HepG2 (cell line): Measurements from ENCODE around the gene STMN1. TPM values are rescaled to one million over a fixed set of nuclear protein-coding genes. Genes with fewer than 3 reads are reported as not detected.
A peak's percentile ranks its signal among the peaks of the same experiment; 100 is the strongest.

Experiments used
- CENPX ChIP-seq: sonication (generic); formaldehyde crosslinking; IDR thresholded peaks from 2 replicates; pipeline ENCODE4 v1.9.0; 2021; ENCODE audit warnings: mild to moderate bottlenecking, missing genetic modification reagents, moderate library complexity
- MAX ChIP-seq: IDR thresholded peaks from 2 replicates; pipeline ENCODE4 v1.6.1; 2012; ENCODE audit warnings: inconsistent platforms
- SMYD3 ChIP-seq: sonication (generic); formaldehyde crosslinking; IDR thresholded peaks from 2 replicates; pipeline ENCODE4 v1.8.1; 2023; ENCODE audit warnings: mild to moderate bottlenecking, missing genetic modification reagents
- TRAFD1 ChIP-seq: sonication (generic); formaldehyde crosslinking; IDR thresholded peaks from 2 replicates; pipeline ENCODE4 v1.5.1; 2020; ENCODE audit warnings: missing genetic modification reagents, mild to moderate bottlenecking, borderline replicate concordance
- ZFAT ChIP-seq: sonication (generic); formaldehyde crosslinking; conservative IDR thresholded peaks from 2 replicates; pipeline ENCODE4 v1.8.1; 2023; ENCODE audit warnings: missing genetic modification reagents, inconsistent platforms
- polyA plus RNA-seq, 8 experiments: library from polyadenylated mRNA; depleted of rRNA in 3 of 8; stranded (reverse) in 7 of 8; unstranded in 1 of 8; fragments of >200 nt; fragmentation: Illumina TruSeq in 4 of 8; extraction: Trizol in 4 of 8; gene quantifications; 2 replicates each; pipeline versions ENCODE4 v1.2.1 to v1.2.3, GENCODE V29; 2011 to 2016; ENCODE audit warnings: low read depth in 4 of 8, missing spikeins in 1 of 8, mixed read lengths in 1 of 8; ENCODE audit not compliant: insufficient read depth in 1 of 8
- total RNA-seq, 5 experiments: library from RNA; depleted of rRNA; stranded (reverse); fragments of >200 nt; fragmentation: Illumina TruSeq; extraction: Trizol; gene quantifications; 2 replicates each; pipeline ENCODE4 v1.2.3, GENCODE V29; 2016; ENCODE audit warnings: low read depth in 1 of 5
- TF ChIP-seq, protein P1 (sequence below): sonication (generic); formaldehyde crosslinking; IDR thresholded peaks from 2 replicates; pipeline ENCODE4 v1.5.0; 2020; ENCODE audit warnings: mild to moderate bottlenecking, missing genetic modification reagents
- TF ChIP-seq, protein P2 (sequence below): sonication (generic); formaldehyde crosslinking; IDR thresholded peaks from 2 replicates; pipeline ENCODE4 v1.4.0; 2020; ENCODE audit warnings: mild to moderate bottlenecking, low read depth, missing genetic modification reagents
- TF ChIP-seq, protein P3 (sequence below): sonication (generic); formaldehyde crosslinking; IDR thresholded peaks from 2 replicates; pipeline ENCODE4 v1.8.0; 2022; ENCODE audit warnings: missing genetic modification reagents, low read depth, mild to moderate bottlenecking, borderline replicate concordance

The STMN1 gene
- total and polyA plus RNA-seq, 2 of the 13 experiments (the other 11 are each of a cell fraction or from before 2014, with no cell fraction given) = 45.9 to 409 TPM

- TF ChIP-seq MAX (no peak), ZFAT (CRISPR knock-in tag) (no peak), SMYD3 (CRISPR knock-in tag) (no peak), TRAFD1 (CRISPR knock-in tag) (no peak), CENPX (CRISPR knock-in tag) (no peak)
- TF ChIP-seq, protein P1, sequence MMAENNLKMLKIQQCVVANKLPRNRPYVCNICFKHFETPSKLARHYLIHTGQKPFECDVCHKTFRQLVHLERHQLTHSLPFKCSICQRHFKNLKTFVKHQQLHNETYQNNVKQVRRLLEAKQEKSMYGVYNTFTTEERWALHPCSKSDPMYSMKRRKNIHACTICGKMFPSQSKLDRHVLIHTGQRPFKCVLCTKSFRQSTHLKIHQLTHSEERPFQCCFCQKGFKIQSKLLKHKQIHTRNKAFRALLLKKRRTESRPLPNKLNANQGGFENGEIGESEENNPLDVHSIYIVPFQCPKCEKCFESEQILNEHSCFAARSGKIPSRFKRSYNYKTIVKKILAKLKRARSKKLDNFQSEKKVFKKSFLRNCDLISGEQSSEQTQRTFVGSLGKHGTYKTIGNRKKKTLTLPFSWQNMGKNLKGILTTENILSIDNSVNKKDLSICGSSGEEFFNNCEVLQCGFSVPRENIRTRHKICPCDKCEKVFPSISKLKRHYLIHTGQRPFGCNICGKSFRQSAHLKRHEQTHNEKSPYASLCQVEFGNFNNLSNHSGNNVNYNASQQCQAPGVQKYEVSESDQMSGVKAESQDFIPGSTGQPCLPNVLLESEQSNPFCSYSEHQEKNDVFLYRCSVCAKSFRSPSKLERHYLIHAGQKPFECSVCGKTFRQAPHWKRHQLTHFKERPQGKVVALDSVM (CRISPR knock-in tag) = peak; percentile 21; the same call in 1 of the 2 replicates
- TF ChIP-seq, protein P2, sequence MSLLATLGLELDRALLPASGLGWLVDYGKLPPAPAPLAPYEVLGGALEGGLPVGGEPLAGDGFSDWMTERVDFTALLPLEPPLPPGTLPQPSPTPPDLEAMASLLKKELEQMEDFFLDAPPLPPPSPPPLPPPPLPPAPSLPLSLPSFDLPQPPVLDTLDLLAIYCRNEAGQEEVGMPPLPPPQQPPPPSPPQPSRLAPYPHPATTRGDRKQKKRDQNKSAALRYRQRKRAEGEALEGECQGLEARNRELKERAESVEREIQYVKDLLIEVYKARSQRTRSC (CRISPR knock-in tag) = no peak
- TF ChIP-seq, protein P3, sequence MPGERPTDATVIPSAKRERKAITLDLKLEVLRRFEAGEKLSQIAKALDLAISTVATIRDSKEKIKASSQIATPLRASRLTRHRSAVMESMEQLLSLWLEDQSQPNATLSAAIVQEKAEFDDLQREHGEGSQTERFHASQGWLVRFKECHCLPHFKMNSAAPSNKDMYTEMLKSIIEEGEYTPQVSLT (CRISPR knock-in tag) = no peak
These were observed 16.8 kb upstream of the STMN1 start (continued) for GRCh38 chr1:25922971-25923552.
